Stimulated activated naive CD4-positive, alpha-beta T cell (primary cell): Measurements from ENCODE around the gene GIGYF2.
"Not testable (repeated sequence)": the region's sequence is repeated elsewhere in the genome, so short reads cannot be mapped to it uniquely, and the experiment has no call there.

Experiments
- DNase-seq, 6 experiments: peaks; one replicate each; lab custom pipeline; 2025; lab: John Stamatoyannopoulos, UW

Gene GIGYF2

DNA sequence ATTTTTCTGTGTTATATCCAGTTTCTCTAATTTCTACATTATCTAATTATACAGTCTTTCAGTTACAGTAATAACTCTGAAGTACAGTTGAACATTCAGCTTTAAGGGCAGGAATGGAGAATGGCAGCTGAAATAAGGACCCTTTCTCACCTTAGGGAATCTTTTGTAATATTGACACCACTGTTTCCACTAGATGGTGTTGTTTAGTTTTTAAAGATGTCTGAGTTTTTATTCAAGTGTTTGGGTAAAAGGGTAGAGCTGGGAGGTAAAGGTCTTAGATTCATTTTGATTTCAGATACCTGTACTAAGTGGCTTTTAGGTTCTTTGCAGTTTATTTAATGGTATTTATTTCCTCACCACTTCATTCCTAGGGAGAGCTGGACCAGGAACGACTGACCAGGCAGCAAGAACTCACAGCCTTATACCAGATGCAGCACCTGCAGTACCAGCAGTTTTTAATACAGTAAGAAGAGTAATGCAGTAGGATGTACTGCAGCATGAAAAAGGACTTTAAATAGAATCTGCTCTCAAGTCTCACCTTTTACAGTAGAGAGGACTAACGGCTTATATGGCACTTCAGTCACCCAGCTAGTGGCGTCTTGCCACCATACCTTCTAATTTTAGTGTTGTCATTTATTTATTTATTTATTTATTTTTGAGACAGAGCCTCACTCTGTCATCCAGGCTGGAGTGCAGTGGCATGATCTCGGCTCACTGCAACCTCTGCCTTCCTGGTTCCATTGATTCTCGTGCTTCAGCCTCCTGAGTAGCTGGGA lies 112.4 kb downstream of the GIGYF2 start:
- DNase-seq, result no peak

DNA sequence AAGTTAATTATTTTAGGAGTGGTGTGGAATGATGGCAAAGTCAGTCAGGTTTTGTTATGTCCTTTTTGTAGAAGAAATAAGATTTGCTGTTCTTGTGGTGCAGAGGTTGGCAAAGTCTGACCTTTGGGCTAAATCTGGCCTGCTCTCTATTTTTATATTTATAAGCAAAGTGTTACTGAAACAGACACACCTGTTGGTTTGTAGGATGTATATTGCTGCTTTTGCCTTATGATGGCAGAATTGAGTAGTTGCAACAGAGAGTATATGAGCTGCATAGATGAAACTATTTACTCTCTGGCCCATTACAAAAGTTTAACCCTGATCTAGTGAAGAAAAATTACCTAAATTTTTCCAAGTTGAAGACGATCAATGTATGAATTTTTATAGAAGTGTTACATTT lies 113.3 kb downstream of the GIGYF2 start:
- no peak for DNase-seq

DNA sequence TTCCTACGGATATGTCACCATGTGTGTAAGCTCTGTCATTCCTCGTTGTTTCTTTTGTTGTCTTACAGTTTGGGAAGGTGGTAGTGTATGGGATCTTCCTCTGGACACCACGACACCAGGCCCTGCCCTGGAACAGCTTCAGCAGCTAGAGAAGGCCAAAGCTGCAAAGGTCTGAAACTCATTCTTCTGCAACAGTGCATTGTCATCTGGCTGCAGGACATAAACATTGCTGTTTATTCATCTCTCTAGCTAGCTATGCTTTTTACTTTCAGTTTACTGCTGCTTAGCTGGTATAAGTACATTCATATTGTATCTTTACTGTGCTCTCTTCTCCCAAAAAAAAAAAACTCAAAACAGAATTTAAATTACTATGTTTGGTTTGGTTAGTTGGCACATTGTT lies 118.4 kb downstream of the GIGYF2 start:
- no peak for DNase-seq

DNA sequence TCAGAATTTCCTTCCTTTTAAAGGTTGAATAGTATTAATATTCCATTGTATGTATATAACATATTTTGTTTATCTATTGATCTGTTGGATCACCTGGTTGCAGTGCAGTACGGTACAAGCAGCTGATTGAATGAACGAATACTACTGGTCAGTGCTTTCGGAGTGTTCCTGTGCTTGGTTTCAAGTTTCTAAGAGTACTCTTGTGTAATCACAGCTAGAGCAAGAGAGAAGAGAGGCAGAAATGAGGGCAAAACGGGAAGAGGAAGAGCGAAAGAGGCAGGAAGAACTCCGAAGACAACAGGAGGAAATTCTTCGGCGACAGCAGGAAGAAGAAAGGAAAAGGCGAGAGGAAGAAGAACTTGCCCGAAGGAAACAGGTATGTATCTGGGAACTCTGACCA lies 119.5 kb downstream of the GIGYF2 start:
- DNase-seq, result no peak

DNA sequence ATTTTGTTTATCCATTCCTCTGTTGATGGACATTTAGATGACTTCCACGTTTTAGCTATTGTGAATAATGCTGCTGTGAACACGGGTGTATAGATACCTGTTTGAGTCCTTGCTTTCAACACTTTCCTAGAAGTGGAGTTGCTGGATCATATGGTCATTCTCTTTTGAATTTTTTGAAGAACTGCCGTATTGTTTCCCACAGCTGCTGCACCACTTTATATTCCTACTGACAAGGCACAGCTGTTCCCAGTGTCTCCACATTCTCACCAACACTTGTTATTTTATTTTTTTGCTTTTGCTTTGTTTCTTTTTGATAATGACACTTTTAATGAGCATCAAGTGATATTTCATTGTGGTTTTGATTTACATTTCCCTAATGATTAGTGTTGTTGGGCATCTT lies 120.6 kb downstream of the GIGYF2 start:
- no peak for DNase-seq

DNA sequence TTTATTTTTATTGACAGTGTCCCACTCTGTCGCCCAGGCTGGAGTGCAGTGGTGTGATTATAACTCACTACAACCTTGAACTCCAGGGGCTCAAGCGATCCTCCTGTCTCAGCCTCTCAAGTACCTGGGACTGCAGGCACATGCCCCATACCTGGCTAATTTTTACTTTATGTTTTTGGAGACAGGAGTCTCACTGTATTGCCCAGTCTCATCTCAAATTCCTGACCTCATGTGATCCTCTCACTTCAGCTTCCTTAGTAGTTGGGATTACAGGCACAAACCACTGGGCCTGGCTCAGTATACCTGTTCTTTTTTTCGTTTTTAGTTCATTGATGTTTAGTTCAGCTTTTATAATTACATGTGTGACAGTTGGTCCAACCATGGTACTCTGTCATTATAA lies 132.9 kb downstream of the GIGYF2 start:
- DNase-seq, result no peak

DNA sequence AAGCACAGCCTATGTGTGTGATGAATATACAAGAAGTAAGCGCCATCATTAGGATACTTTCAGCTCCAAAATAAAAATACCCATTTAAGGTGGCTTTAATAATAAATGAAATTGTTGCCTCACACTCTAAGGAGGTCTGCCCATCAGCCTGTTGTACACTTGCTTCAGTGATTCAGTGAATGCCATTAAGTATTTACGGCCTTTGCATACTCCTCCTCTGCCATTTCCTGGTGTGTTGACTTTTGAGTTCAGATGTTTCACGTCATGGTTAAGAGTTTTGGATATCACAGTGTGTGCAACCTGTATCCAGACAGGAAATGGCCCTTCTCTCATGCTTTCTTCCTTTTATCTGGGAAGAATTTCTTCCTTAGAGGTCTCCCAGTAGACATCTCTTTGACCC lies 134.4 kb downstream of the GIGYF2 start:
- DNase-seq, result no peak

DNA sequence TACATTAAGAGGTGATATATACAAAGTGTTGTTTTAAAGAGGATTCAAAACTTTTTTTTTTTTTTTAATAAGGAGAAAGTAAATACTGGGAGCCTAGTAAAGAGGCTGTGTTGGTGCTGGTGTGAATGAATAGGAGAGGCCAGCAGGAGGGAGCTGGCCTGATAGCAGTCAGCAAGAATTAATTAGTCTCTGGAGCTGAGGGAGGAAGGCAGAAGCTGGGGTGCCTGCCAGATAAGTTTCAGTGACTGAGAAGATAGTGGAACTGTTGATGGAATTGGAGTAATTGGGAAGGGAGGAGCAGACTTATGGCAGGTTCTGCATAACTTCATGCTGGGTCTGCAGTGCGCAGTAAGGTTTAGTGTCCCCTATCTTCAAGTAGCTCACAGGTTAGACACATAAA lies 136.7 kb downstream of the GIGYF2 start:
- no peak for DNase-seq

DNA sequence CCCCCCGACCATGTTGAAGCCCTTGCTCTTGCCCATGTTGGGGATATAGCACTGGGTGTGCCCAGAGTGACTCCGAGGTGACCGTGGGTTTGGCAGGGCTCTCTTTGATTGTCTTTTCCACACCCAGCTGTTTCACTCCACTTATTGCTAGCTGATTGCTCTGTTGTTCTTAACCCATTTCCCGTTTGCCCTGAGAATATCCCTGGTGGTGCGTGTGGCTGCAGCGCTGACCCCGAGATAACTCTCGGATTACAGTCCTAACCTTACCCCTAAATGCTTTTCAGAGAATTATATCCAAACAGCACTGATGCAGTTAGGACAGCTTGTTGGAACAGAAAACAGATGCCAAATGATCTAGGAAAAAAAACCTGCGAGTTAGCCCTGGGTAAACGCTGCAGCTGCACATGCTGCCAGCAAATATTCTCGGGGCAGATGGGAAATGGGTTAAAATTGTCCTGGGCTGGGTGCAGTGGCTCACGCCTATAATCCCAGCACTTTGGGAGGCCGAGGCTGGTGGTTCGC lies 138.6 kb downstream of the GIGYF2 start:
- no peak for DNase-seq

DNA sequence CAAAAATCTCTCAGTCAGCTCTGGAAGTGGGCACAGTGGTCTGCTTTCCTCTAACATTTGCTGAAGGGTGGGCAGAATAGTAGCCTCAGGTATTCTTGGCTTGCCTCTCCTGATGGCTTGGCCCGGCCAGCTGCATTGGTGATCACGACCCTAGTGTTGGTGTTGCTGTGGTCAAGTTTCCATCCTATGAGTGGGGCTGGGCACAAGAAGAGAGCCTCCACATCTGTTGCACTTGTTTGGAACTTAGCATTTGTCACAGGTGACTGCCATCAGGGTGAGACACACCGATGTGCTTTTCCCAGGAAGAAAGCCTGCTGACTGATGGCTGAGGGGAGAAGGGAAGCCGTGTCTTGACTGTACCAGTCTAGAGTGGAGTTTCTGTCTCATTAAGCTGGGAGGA lies 139.8 kb downstream of the GIGYF2 start:
- no peak for DNase-seq

DNA sequence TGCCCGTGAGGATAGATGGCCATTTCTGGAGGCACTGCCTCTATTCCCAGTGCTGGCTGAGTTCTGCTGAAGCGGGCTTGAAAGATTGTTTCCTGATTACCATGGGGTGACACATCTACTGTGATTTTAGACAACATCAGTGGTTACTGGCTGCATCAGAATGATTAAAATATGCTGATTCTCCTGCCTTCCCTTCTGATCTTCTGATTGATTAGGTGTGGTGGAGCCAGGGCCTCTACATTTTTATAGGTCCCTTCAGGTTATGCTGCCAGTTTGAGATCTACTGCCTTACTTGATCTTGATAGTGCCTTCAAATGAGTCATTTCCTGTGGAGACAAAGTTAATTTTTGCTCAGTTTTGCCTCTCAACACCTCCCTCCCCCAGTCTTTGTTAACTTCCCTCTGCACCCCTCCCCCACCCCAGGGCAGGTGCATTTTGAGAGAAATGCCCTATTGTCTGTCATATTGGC lies 141.3 kb downstream of the GIGYF2 start:
- peak in 3 of 6 experiments; percentile 4 to 24 (median 7) for DNase-seq

DNA sequence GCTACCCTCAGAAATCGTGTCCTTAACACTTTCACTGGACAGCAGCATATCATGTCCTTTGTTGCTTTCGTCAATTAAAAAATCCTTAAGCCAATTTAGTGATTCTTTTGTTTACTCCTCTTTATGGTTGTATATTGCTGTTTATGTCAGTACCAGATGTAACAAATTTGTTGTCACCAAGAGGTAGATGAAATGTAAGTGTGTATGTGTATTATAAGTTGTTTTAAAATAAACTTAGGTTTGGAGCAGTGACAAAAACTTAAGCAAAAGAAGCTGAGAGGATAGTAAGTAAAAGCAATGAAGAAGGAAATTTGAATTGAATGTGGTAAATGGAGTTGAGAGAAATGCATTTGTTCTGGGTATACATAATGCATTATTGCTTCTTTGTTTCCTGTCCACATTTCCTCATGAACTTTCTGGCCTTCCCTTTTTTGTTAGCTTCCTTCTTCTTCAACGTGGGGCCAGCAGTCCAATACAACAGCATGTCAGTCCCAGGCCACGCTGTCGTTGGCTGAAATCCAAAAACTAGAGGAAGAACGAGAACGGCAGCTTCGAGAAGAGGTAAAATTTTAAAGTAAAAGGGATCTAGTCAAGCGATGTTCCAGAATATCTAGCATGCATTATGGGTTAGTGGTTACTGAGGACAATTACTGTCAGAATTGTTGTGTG lies 142.4 kb downstream of the GIGYF2 start:
- DNase-seq, result no peak

DNA sequence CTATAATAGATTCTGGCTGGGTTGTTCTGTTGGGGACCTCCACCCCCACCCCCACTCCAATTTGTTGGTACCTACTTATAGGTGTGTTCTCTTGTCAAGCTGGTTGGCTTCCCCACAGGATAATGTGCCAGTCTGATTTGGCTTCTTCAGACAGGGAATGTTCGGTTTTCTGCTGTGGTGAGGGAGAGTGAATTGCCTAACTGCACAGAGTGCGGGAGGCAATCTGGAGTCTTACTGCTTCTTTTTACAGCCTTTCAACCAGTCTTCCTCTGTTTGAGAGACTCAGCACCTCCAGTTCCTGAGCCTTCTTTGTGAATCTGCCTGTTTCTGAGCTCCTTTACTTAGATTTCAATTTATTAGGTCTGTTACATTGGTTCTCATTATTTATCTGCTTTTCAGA lies 145.6 kb downstream of the GIGYF2 start:
- DNase-seq, result no peak

DNA sequence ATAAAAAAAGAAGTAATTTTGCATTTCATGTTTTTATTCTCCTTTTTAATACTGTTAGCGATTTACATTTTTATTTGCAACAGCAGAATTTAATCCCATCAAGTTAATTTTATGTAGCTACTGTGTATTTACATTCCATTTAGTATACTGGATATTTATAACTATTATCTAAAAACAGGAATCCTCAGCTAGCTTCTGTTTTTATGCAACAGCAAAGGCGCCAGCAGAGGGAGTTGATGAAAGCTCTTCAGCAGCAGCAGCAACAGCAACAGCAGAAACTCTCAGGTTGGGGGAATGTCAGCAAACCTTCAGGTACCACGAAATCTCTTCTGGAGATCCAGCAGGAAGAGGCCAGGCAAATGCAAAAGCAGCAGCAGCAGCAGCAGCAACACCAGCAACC lies 146.7 kb downstream of the GIGYF2 start:
- no peak for DNase-seq

DNA sequence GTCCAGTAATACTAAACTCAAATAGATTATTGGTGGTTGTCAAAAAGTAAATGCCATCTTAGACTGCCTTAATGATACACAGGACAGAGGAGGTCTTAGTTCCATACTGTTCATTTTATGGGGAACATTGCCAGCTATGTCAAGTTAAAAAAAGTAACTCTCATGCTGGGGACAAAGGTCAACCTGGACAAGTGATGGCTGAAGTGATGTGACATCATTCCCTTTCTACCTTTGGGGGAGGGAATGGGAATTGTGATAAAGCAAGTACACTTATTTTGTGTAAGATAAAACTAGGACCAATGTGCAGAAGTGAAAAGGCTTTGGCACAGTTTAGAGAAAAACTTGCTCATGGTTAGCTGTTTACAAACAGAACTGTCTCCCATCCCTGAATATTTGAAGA lies 148.9 kb downstream of the GIGYF2 start:
- no peak for DNase-seq

DNA sequence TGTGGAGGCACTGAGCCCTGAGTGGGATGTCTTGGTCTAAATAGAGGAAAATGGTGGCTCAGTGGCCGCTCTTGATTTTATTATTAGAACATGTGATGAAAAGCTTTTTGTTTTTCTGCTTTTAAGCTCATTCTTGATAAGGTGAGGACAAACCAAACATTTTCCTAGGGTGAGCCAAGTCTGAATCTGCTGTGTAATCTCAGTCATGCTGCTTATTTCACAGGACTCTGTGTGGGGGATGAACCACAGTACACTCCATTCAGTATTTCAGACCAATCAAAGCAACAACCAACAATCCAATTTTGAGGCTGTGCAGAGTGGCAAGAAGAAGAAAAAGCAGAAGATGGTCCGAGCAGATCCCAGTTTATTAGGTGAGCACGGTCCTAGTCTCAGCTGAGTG lies 152.9 kb downstream of the GIGYF2 start:
- no peak for DNase-seq

DNA sequence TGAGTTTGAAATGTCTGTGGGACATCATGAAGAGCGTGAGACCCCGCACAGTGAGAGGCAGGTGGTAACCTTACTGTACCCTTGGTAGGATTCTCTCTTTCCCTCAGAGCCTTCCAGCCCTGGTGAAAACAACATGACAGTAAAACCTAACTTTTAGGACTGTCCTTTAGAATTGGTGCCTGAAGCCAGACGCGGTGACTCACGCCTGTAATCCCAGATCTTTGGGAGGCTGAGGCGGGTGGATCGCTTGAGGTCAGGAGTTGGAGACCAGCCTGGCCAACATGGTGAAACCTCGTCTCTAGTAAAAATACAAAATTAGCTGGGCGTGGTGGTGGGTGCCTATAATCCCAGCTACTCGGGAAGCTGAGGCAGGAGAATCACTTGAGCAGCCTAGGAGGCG lies 154.9 kb downstream of the GIGYF2 start:
- not testable (repeated sequence) for DNase-seq

DNA sequence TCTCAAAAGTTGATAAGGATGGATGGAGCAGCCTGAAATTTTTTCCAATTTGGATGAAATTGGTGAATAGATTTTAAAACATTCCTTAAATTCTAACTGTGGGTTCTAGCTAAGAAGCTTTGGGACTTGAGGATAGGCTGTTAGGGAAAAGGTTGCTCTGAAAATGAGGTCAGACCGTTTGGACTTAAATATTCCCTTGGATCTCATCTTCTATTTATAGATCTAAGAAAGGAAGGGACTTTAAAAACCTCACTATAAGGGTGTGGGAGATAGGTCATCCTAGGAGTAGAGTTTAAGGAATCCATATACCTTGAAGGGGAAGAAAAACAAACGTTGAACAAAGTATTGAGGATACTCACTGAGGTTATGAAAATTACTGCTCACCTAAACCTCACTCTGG lies 155.5 kb downstream of the GIGYF2 start:
- DNase-seq, result no peak

DNA sequence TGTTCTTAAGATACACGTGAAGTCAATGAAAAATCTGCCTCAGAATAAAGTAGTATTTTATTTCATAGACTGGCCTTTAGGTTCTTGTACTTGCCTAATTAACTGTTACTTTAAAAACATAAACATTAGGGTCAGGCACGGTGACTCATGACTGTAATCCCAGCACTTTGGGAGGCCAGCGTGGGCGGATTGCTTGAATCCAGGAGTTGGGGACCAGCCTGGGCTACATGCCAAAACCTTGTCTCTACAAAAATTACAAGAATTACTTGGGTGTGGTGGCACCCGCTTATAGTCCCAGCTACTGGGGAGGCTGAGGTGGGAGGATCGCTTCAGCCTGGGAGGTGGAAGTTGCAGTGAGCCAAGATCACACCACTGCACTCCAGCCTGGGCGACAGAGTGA lies 157.0 kb downstream of the GIGYF2 start:
- no peak for DNase-seq

DNA sequence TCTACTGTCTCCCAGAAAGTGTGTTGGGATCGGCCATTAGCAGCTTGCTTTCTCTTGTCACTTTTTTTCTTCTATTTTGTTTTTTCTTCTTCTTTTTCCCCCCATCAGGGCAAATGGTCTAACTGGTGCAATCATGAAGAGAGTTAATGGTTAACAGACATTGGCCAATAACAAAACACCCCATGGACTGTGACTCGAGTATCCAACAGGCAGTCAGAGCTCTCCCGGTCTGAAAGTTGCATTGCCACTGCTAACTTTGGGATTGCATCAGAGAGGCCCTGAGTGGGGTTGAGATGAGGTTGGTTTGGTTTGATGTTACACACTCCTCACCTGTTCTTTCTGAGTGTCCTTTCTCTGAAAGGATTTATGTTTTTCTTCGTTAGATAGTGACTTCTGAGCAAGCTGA lies 160.0 kb downstream of the GIGYF2 start:
- DNase-seq, result no peak

DNA sequence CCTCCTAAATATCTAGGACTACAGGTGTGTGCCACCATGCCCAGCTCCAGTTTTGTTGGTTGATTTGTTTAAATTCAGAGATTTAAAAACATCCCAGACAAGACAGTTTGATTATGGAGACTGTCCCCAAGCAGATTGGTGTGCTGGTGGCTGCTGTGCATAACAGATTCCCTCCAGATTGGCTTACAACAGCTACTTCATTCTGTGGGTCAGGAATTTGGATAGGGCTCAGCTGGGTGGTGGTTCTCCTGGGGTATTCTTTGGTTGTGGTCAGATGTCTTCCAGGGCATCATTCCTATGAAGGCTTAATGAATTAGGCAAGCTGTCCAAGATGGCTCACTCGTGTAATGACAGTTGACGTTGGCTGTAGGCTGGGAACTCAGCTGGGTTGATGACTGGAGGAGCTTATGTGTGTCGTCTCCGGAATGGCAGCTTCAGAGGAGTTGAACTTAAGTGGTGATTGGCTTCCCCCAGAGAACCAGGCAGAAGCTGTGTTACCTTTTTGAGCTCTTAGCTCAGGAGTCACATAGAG lies 162.3 kb downstream of the GIGYF2 start:
- DNase-seq, result no peak

DNA sequence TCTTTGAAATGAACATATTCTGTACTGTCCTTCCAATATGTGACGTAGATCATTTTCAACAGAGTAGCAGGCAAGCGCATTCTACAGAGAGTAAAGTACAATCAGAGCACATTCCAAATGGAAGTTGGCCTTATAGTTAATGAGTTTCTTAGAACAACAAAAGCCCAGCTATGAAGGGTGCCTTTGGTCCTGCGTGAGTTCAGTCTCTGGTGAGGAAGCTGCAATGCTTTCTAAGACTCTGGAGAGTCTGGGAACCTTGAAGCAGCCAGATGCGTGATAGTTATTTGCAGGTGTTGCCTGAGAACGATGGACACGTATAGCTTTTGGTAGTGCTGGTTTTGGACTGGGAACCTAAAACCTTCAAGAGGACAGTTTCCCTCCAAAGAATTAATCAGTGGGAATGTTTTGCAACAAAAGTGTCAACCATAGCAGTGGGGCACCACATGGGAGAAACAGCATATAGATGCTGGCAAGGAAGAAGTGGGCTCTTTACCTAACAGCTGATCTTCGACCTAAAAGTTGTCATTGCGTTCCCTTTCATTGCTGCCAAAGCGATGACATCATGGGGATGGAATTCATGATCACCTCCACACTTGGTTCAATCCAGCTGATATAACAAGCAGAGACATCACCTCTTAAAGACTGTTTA lies 163.6 kb downstream of the GIGYF2 start:
- no peak for DNase-seq

DNA sequence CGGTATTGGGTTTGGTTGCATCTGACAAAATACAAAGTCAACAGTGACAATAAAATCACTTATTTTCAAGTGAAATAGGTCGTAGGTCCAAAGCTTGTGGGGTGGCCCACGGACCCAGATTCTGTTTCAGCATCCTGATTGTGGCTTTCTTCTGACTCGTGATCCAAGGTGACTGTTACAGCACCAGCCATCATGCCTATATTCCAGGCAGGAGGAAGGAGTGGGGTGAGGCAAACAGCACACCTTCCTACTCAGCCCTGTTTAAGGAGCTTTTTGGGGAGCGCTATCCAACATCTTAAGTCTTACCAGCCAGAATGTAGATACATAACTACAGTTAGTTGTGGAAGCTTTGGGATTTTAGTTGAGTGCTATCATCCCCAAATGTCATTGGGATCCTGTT lies 164.2 kb downstream of the GIGYF2 start:
- DNase-seq, result no peak
